HEK293 (cell line): Measurements from ENCODE around the gene SLC10A1.

Source experiments
- CTCF ChIA-PET: fragments of 350-600 bp; formaldehyde crosslinking; extraction: SDS; loops from one replicate; lab custom pipeline; 2021; ENCODE audit warnings: antibody characterized with exemption; lab: Yijun Ruan, JAX
- POLR2A ChIA-PET: fragments of 300-600 bp; formaldehyde crosslinking; extraction: SDS; loops from one replicate; lab custom pipeline; 2020; ENCODE audit warnings: antibody characterized with exemption, inconsistent platforms; lab: Yijun Ruan, JAX
- H3K27ac ChIP-seq: fragments of 200-500 bp; sonication (Bioruptor generic); 2 replicates; pipeline ENCODE4 v1.5.1; 2014; ENCODE audit warnings: low read depth, low read length, control low read depth, inconsistent platforms; ENCODE audit errors: extremely low read depth
- H3K36me3 ChIP-seq, 2 experiments: fragments of 200-500 bp in 1 of 2; sonication (Bioruptor generic) in 1 of 2; 1 replicate in 1 of 2; 2 replicates in 1 of 2; pipeline ENCODE4 v1.5.1; 2014 to 2017; ENCODE audit warnings: inconsistent platforms in 2 of 2, low read length in 2 of 2; ENCODE audit not compliant: control insufficient read depth in 2 of 2, insufficient read depth in 1 of 2
- H3K4me1 ChIP-seq: fragments of 200-500 bp; sonication (Bioruptor generic); 2 replicates; pipeline ENCODE4 v1.5.1; 2014; ENCODE audit warnings: mild to moderate bottlenecking, low read length, inconsistent platforms; ENCODE audit not compliant: control insufficient read depth, insufficient read depth
- H3K4me3 ChIP-seq: 2 replicates; pipeline ENCODE4 v1.5.1; 2011; ENCODE audit warnings: low read depth, mild to moderate bottlenecking, control low read depth, low read length, moderate library complexity
- H3K9me3 ChIP-seq: fragments of 200-500 bp; sonication (Bioruptor generic); 2 replicates; pipeline ENCODE4 v1.5.1; 2014; ENCODE audit warnings: low read depth, low read length, inconsistent platforms; ENCODE audit not compliant: control insufficient read depth, insufficient read depth
- BCL11A ChIP-seq: fragments of 450-650 bp; formaldehyde crosslinking; IDR thresholded peaks from 2 replicates; pipeline ENCODE4 v1.5.1; 2016; ENCODE audit warnings: low read depth, missing biosample characterization, missing genetic modification characterization
- GLI4 ChIP-seq: fragments of 450-650 bp; formaldehyde crosslinking; IDR thresholded peaks from 2 replicates; pipeline ENCODE4 v1.5.1; 2016; ENCODE audit warnings: missing biosample characterization, missing genetic modification characterization
- IKZF3 ChIP-seq: fragments of 450-650 bp; IDR thresholded peaks from 2 replicates; pipeline ENCODE4 v1.5.0; 2018; ENCODE audit warnings: missing biosample characterization, mild to moderate bottlenecking, missing genetic modification characterization, moderate library complexity
- RBAK ChIP-seq: fragments of 450-650 bp; formaldehyde crosslinking; IDR thresholded peaks from 2 replicates; pipeline ENCODE4 v1.5.1; 2016; ENCODE audit warnings: missing biosample characterization, missing genetic modification characterization
- SALL2 ChIP-seq: fragments of 450-650 bp; formaldehyde crosslinking; IDR thresholded peaks from 2 replicates; pipeline ENCODE4 v1.5.0; 2017; ENCODE audit warnings: missing biosample characterization, mild to moderate bottlenecking, missing genetic modification characterization, borderline replicate concordance
- ZBTB20 ChIP-seq: fragments of 450-650 bp; formaldehyde crosslinking; IDR thresholded peaks from 2 replicates; pipeline ENCODE4 v1.5.1; 2016; ENCODE audit warnings: missing biosample characterization, missing genetic modification characterization
- ZNF157 ChIP-seq: fragments of 450-650 bp; formaldehyde crosslinking; IDR thresholded peaks from 2 replicates; pipeline ENCODE4 v1.5.1; 2016; ENCODE audit warnings: missing biosample characterization, missing genetic modification characterization
- ZNF23 ChIP-seq: fragments of 450-650 bp; formaldehyde crosslinking; IDR thresholded peaks from 2 replicates; pipeline ENCODE4 v1.5.1; 2016; ENCODE audit warnings: missing biosample characterization, missing genetic modification characterization, borderline replicate concordance
- ZNF239 ChIP-seq: fragments of 450-650 bp; formaldehyde crosslinking; IDR thresholded peaks from 2 replicates; pipeline ENCODE4 v1.5.1; 2016; ENCODE audit warnings: missing biosample characterization, missing genetic modification characterization
- ZNF248 ChIP-seq: fragments of 450-650 bp; formaldehyde crosslinking; IDR thresholded peaks from 2 replicates; pipeline ENCODE4 v1.5.1; 2017; ENCODE audit warnings: missing biosample characterization, missing genetic modification characterization
- ZNF311 ChIP-seq: fragments of 450-650 bp; formaldehyde crosslinking; IDR thresholded peaks from 2 replicates; pipeline ENCODE4 v1.5.1; 2017; ENCODE audit warnings: missing biosample characterization, missing genetic modification characterization, borderline replicate concordance
- ZNF354C ChIP-seq: fragments of 450-650 bp; formaldehyde crosslinking; IDR thresholded peaks from 2 replicates; pipeline ENCODE4 v1.5.1; 2016; ENCODE audit warnings: missing biosample characterization, missing genetic modification characterization, low read depth, borderline replicate concordance
- ZNF48 ChIP-seq: fragments of 450-650 bp; formaldehyde crosslinking; IDR thresholded peaks from 2 replicates; pipeline ENCODE4 v1.5.1; 2016; ENCODE audit warnings: missing biosample characterization, missing genetic modification characterization
- ZNF521 ChIP-seq: fragments of 450-650 bp; formaldehyde crosslinking; IDR thresholded peaks from 2 replicates; pipeline ENCODE4 v1.5.1; 2017; ENCODE audit warnings: missing biosample characterization, mild to moderate bottlenecking, missing genetic modification characterization
- ZNF558 ChIP-seq: fragments of 450-650 bp; formaldehyde crosslinking; IDR thresholded peaks from 2 replicates; pipeline ENCODE4 v1.5.1; 2016; ENCODE audit warnings: missing biosample characterization, missing genetic modification characterization
- ZNF621 ChIP-seq: fragments of 450-650 bp; formaldehyde crosslinking; IDR thresholded peaks from 2 replicates; pipeline ENCODE4 v1.5.1; 2017; ENCODE audit warnings: missing biosample characterization, missing genetic modification characterization
- ZNF626 ChIP-seq: fragments of 450-650 bp; sonication (Bioruptor Pico); formaldehyde crosslinking; IDR thresholded peaks from 2 replicates; pipeline ENCODE4 v1.5.1; 2018; ENCODE audit warnings: missing biosample characterization, missing genetic modification characterization, inconsistent platforms
- ZNF654 ChIP-seq: fragments of 450-650 bp; formaldehyde crosslinking; IDR thresholded peaks from 2 replicates; pipeline ENCODE4 v1.5.1; 2016; ENCODE audit warnings: low read depth, missing biosample characterization, missing genetic modification characterization
- TF ChIP-seq, protein P1 (sequence below): fragments of 450-650 bp; formaldehyde crosslinking; IDR thresholded peaks from 2 replicates; pipeline ENCODE4 v1.5.1; 2017; ENCODE audit warnings: missing biosample characterization, missing genetic modification characterization
- TF ChIP-seq, protein P2 (sequence below): fragments of 450-650 bp; formaldehyde crosslinking; IDR thresholded peaks from 2 replicates; pipeline ENCODE4 v1.5.1; 2017; ENCODE audit warnings: missing biosample characterization, missing genetic modification characterization
- TF ChIP-seq, protein P3 (sequence below): fragments of 450-650 bp; IDR thresholded peaks from 2 replicates; pipeline ENCODE4 v1.5.1; 2018; ENCODE audit warnings: missing biosample characterization, mild to moderate bottlenecking, missing genetic modification characterization

The SLC10A1 gene

GRCh38 chr14:69839661-69840060 is 42.6 kb upstream of the SLC10A1 start:
- Histone ChIP-seq H3K9me3 (no peaks in the 10 kb centered on the region), H3K27ac (no peak overlapping the region), H3K36me3 (no peaks in the 10 kb centered on the region), H3K4me1 (no peaks in the 10 kb centered on the region), H3K4me3 (no peak overlapping the region)
- TF ChIP-seq ZNF239 (0 out of 2 replicates have a peak, but pooled peaks have one; percentile 7), ZNF621 (tag by site-specific recombination) (no peak), ZNF558 (no peak), ZNF48 (tag by site-specific recombination) (no peak), ZNF521 (tag by site-specific recombination) (no peak), RBAK (tag by site-specific recombination) (no peak), BCL11A (tag by site-specific recombination) (no peak), ZNF248 (tag by site-specific recombination) (no peak), SALL2 (tag by site-specific recombination) (peak; percentile 41; the same call in 1 of the 2 replicates), ZNF157 (tag by site-specific recombination) (0 out of 2 replicates have a peak, but pooled peaks have one; percentile 31), GLI4 (tag by site-specific recombination) (peak; percentile 50; the same call in 1 of the 2 replicates)
- TF ChIP-seq, protein P1, sequence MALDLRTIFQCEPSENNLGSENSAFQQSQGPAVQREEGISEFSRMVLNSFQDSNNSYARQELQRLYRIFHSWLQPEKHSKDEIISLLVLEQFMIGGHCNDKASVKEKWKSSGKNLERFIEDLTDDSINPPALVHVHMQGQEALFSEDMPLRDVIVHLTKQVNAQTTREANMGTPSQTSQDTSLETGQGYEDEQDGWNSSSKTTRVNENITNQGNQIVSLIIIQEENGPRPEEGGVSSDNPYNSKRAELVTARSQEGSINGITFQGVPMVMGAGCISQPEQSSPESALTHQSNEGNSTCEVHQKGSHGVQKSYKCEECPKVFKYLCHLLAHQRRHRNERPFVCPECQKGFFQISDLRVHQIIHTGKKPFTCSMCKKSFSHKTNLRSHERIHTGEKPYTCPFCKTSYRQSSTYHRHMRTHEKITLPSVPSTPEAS (tag by site-specific recombination), result peak; percentile 99
- ChIA-PET POLR2A (no interaction called here), CTCF (interaction anchor here (0.6 kb wide), 1 partner anchor 89 kb away, joined by 4 read pairs; no protein-coding TSS in a partner anchor)

DNA sequence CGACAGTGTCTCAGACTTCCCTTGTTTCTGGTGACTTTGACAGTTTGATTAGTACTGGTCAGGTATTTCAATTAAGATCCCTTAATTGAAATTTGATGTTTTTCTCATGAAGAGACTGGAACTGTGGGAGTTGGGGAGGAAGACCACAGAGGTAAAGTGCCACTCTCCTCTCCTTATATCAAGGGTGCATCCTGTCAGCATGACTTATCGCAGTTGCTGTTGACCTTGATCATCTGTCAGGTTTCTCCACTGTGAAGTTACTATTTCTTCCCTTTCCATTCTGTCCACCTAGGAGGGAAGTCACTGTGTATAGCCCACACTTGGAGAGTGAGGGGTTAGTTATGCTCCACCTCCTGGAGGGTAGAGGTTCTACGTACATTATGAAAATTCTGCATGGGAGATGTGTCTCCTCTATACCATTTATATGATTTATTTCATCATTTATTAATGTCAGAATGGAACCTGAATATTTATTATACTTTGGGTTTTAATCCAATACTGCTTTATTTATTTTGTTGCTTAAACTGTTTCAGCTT is 41.9 kb upstream of the SLC10A1 start:
- H3K27ac ChIP-seq, result no peak overlapping the region
- CTCF ChIA-PET, result interaction anchor here (0.6 kb wide), 1 partner anchor 90 kb away, joined by 4 read pairs; no protein-coding TSS in a partner anchor
- no peaks in the 10 kb centered on the region for H3K36me3 ChIP-seq
- no peak for TF ChIP-seq ZNF654 (tag by site-specific recombination)
- no peak for TF ChIP-seq ZNF354C (tag by site-specific recombination)
- no peak for TF ChIP-seq ZNF311 (tag by site-specific recombination)
- TF ChIP-seq ZNF626, result no peak
- no peak for TF ChIP-seq ZNF23 (tag by site-specific recombination)
- TF ChIP-seq, protein P2, sequence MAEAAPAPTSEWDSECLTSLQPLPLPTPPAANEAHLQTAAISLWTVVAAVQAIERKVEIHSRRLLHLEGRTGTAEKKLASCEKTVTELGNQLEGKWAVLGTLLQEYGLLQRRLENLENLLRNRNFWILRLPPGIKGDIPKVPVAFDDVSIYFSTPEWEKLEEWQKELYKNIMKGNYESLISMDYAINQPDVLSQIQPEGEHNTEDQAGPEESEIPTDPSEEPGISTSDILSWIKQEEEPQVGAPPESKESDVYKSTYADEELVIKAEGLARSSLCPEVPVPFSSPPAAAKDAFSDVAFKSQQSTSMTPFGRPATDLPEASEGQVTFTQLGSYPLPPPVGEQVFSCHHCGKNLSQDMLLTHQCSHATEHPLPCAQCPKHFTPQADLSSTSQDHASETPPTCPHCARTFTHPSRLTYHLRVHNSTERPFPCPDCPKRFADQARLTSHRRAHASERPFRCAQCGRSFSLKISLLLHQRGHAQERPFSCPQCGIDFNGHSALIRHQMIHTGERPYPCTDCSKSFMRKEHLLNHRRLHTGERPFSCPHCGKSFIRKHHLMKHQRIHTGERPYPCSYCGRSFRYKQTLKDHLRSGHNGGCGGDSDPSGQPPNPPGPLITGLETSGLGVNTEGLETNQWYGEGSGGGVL, result no peak
- TF ChIP-seq IKZF3 (tag by site-specific recombination), result no peak
- TF ChIP-seq, protein P3, sequence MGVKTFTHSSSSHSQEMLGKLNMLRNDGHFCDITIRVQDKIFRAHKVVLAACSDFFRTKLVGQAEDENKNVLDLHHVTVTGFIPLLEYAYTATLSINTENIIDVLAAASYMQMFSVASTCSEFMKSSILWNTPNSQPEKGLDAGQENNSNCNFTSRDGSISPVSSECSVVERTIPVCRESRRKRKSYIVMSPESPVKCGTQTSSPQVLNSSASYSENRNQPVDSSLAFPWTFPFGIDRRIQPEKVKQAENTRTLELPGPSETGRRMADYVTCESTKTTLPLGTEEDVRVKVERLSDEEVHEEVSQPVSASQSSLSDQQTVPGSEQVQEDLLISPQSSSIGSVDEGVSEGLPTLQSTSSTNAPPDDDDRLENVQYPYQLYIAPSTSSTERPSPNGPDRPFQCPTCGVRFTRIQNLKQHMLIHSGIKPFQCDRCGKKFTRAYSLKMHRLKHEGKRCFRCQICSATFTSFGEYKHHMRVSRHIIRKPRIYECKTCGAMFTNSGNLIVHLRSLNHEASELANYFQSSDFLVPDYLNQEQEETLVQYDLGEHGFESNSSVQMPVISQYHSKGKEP (tag by site-specific recombination), result no peak
- no peak for TF ChIP-seq ZBTB20
- no peaks in the 10 kb centered on the region for H3K9me3 ChIP-seq
- H3K4me3 ChIP-seq, result no peak overlapping the region
- no peaks in the 10 kb centered on the region for H3K4me1 ChIP-seq
- POLR2A ChIA-PET, result no interaction called here
